Keratinocyte (primary cell): ENCODE measurements around the gene APC. TPM values are rescaled to one million over a fixed set of nuclear protein-coding genes. Genes with fewer than 3 reads are reported as not detected.

Experiments
- DNase-seq: peaks from one replicate; pipeline ENCODE4 v3.0.0-alpha.2; 2011; ENCODE audit warnings: low read depth, missing footprints, low spot score
- FAIRE-seq: peaks from 2 replicates; lab custom pipeline; 2011; peaks lifted over from hg19 to GRCh38; lab: Jason Lieb, UNC
- H2AFZ ChIP-seq: 2 replicates; pipeline ENCODE4 v1.6.0; 2012; ENCODE audit warnings: low read length, control low read depth, inconsistent platforms; ENCODE audit not compliant: control insufficient read depth
- H3K27ac ChIP-seq: 2 replicates; pipeline ENCODE4 v1.5.1; 2011; ENCODE audit warnings: low read length; ENCODE audit not compliant: control insufficient read depth, insufficient read depth
- H3K27me3 ChIP-seq: 3 replicates; pipeline ENCODE4 v1.6.0; 2011; ENCODE audit warnings: low read length; ENCODE audit not compliant: control insufficient read depth, insufficient read depth; ENCODE audit errors: extremely low read depth
- H3K36me3 ChIP-seq, 2 experiments: 2 replicates in 1 of 2; 3 replicates in 1 of 2; pipeline ENCODE4 v1.5.1; 2011; ENCODE audit warnings: low read length in 2 of 2, mild to moderate bottlenecking in 1 of 2; ENCODE audit not compliant: control insufficient read depth in 2 of 2, insufficient read depth in 2 of 2; ENCODE audit errors: extremely low read depth in 1 of 2
- H3K4me1 ChIP-seq: 3 replicates; pipeline ENCODE4 v1.5.1; 2011; ENCODE audit warnings: low read length; ENCODE audit not compliant: control insufficient read depth, insufficient read depth; ENCODE audit errors: extremely low read depth
- H3K4me2 ChIP-seq: 3 replicates; pipeline ENCODE4 v1.6.0; 2011; ENCODE audit warnings: low read depth, low read length; ENCODE audit not compliant: control insufficient read depth, insufficient read depth; ENCODE audit errors: extremely low read depth
- H3K4me3 ChIP-seq, 3 experiments: fragments of 200-600 bp in 1 of 3; sonication (generic) in 1 of 3; 2 replicates in 2 of 3; 3 replicates in 1 of 3; pipeline ENCODE4 v1.5.1; 2011 to 2016; ENCODE audit warnings: low read length in 3 of 3, mild to moderate bottlenecking in 3 of 3, control low read depth in 2 of 3, inconsistent platforms in 1 of 3, low read depth in 1 of 3, mixed read lengths in 1 of 3, mixed run types in 1 of 3, moderate library complexity in 1 of 3; ENCODE audit not compliant: control insufficient read depth in 2 of 3, insufficient read depth in 2 of 3; ENCODE audit errors: extremely low read depth in 1 of 3
- H3K79me2 ChIP-seq: 2 replicates; pipeline ENCODE4 v1.6.0; 2012; ENCODE audit warnings: low read length; ENCODE audit not compliant: control insufficient read depth, insufficient read depth
- H3K9ac ChIP-seq: 3 replicates; pipeline ENCODE4 v1.6.0; 2011; ENCODE audit warnings: low read length; ENCODE audit not compliant: control insufficient read depth, insufficient read depth; ENCODE audit errors: extremely low read depth
- H3K9me1 ChIP-seq: 3 replicates; pipeline ENCODE4 v1.6.0; 2011; ENCODE audit warnings: low read length; ENCODE audit not compliant: control insufficient read depth, insufficient read depth; ENCODE audit errors: extremely low read depth
- H3K9me3 ChIP-seq: 2 replicates; pipeline ENCODE4 v1.5.1; 2012; ENCODE audit warnings: low read depth, low read length; ENCODE audit not compliant: control insufficient read depth
- H4K20me1 ChIP-seq: 3 replicates; pipeline ENCODE4 v1.6.0; 2011; ENCODE audit warnings: low read length; ENCODE audit not compliant: control insufficient read depth, insufficient read depth; ENCODE audit errors: extremely low read depth
- EZH2 ChIP-seq: IDR thresholded peaks from one replicate; pipeline ENCODE4 v1.6.1; 2012; ENCODE audit warnings: inconsistent platforms, mild to moderate bottlenecking, low read length, moderate library complexity
- dilution Hi-C: fragments of 300-500 bp; cut with MboI; formaldehyde crosslinking; loops from one replicate; pipeline ENCODE4 v1.7.0; 2020; ENCODE audit warnings: low sequenced_read_pairs; ENCODE audit not compliant: extremely low pct_ligation_motif_present
- polyA plus RNA-seq, 5 experiments: library from polyadenylated mRNA; depleted of rRNA in 3 of 5; stranded (reverse) in 3 of 5; stranded (forward) in 1 of 5; unstranded in 1 of 5; fragments of >200 nt; gene quantifications; 1 replicate in 1 of 5; 2 replicates in 3 of 5; 3 replicates in 1 of 5; pipeline versions ENCODE4 v1.2.1 to v1.2.3, GENCODE V29; 2011 to 2012; ENCODE audit warnings: missing spikeins in 2 of 5, low read depth in 1 of 5, low replicate concordance in 1 of 5
- TF ChIP-seq, protein P1 (sequence below), 3 experiments: IDR thresholded peaks in 1 of 3; conservative IDR thresholded peaks in 1 of 3; optimal IDR thresholded peaks in 1 of 3; 2 replicates in 2 of 3; 3 replicates in 1 of 3; pipeline versions ENCODE3 to v1.5.1; 2011; ENCODE audit warnings: low read length in 3 of 3, mild to moderate bottlenecking in 3 of 3, moderate library complexity in 2 of 3, control low read depth in 1 of 3, inconsistent platforms in 1 of 3; ENCODE audit not compliant: insufficient read depth in 2 of 3; ENCODE audit errors: extremely low read depth in 1 of 3

Gene APC
- polyA plus RNA-seq, 1 donor (not counting 4 experiments of a cell fraction or from before 2014, with no cell fraction given): 16.5 TPM

DNA sequence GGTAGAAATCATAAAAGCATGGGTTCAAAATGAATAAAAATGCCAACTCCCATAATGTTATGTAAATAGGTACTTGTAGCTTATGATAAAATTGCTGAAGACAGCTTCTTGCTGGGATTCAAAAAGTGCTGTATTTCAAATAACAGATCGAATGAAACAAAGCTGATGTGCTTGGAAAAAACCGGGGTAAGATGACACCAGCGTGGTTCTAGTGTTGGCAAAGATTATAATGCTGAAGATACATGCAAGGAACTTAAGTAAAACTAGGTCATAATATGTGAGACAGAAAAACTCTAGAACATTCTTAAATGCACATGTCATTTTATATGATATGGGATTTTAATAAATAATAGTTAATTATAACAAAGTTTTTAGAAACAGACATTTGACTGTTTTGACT, 44.4 kb upstream of the APC start:
- Histone ChIP-seq H3K36me3 (no peaks in the 10 kb centered on the region), H3K27ac (no peak overlapping the region), H2AFZ (no peak overlapping the region), H3K9ac (no peak overlapping the region), H3K79me2 (no peaks in the 10 kb centered on the region), H3K27me3 (no peaks in the 10 kb centered on the region), H3K4me1 (peaks cover 4% of the 10 kb centered on the region), H3K4me3 (no peak overlapping the region), H3K4me2 (no peak overlapping the region), H4K20me1 (no peaks in the 10 kb centered on the region), H3K9me3 (no peaks in the 10 kb centered on the region), H3K9me1 (no peaks in the 10 kb centered on the region)
- TF ChIP-seq EZH2: no peak
- TF ChIP-seq, protein P1, sequence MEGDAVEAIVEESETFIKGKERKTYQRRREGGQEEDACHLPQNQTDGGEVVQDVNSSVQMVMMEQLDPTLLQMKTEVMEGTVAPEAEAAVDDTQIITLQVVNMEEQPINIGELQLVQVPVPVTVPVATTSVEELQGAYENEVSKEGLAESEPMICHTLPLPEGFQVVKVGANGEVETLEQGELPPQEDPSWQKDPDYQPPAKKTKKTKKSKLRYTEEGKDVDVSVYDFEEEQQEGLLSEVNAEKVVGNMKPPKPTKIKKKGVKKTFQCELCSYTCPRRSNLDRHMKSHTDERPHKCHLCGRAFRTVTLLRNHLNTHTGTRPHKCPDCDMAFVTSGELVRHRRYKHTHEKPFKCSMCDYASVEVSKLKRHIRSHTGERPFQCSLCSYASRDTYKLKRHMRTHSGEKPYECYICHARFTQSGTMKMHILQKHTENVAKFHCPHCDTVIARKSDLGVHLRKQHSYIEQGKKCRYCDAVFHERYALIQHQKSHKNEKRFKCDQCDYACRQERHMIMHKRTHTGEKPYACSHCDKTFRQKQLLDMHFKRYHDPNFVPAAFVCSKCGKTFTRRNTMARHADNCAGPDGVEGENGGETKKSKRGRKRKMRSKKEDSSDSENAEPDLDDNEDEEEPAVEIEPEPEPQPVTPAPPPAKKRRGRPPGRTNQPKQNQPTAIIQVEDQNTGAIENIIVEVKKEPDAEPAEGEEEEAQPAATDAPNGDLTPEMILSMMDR (optimal IDR thresholded peaks at IDR 0.05 in 1 of 3, IDR thresholded peaks at IDR 0.05 in 1 of 3, conservative IDR thresholded peaks at IDR 0.05 in 1 of 3; ENCODE audit: extremely low read depth in 1 of 3, insufficient read depth in 2 of 3, low read length in 3 of 3): no peak
- dilution Hi-C loops: no loop called here
- FAIRE-seq (no peak), DNase-seq (no peak)

DNA sequence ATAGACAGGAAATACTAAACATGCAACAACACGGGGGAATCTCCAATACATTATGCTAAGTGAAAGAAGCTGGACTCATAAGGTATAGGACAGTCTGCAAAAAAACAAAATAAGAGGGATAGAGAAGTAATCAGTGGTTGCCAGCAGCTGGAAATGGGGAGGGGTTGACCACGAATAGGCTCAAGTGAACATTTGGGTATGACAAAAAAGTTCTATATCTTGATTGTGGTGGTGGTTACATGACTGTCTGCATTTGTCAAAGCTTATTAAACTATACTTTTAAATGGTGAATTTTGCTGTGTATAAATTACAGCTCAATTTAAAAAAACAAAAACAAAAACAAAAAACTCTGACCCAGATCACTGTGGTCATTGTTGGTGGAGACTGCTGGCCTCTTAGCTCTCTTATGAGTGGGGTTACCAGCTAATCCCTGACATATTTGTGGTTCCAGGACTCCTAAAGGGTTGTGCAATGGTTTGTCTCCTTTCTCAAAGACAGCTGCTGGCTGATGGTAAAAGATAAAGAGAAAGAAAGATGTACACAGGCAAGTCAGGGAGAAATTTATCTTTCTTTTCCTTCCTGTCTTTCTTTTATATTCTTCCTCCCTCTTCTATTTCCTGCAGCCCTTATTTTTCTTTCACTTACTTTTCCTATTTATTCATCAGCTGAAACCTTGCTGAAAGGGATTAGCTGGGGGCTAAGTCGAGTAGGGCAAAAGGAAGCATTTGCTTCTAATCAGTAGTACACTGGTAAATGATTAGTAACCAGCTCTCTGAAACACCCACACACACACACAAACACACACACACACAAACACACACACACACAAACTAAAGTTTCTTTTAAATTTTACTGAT, 42.6 kb upstream of the APC start:
- no peaks in the 10 kb centered on the region for H4K20me1 ChIP-seq
- FAIRE-seq (no peak), DNase-seq (no peak)
- H3K9ac ChIP-seq: no peak overlapping the region
- H3K4me3 ChIP-seq: no peak overlapping the region
- dilution Hi-C loops: no loop called here
- H3K36me3 ChIP-seq: no peaks in the 10 kb centered on the region
- no peak overlapping the region for H2AFZ ChIP-seq
- H3K4me1 ChIP-seq: peaks cover 4% of the 10 kb centered on the region
- H3K9me3 ChIP-seq: no peaks in the 10 kb centered on the region
- no peaks in the 10 kb centered on the region for H3K79me2 ChIP-seq
- H3K9me1 ChIP-seq: no peaks in the 10 kb centered on the region
- H3K27ac ChIP-seq: no peak overlapping the region
- no peak overlapping the region for H3K4me2 ChIP-seq
- TF ChIP-seq EZH2: no peak
- TF ChIP-seq, protein P1 (optimal IDR thresholded peaks at IDR 0.05 in 1 of 3, IDR thresholded peaks at IDR 0.05 in 1 of 3, conservative IDR thresholded peaks at IDR 0.05 in 1 of 3; ENCODE audit: extremely low read depth in 1 of 3, insufficient read depth in 2 of 3, low read length in 3 of 3): no peak
- no peaks in the 10 kb centered on the region for H3K27me3 ChIP-seq
